Breast epithelium (tissue), 4 donors: ENCODE results near the gene AP5M1. TPM values are rescaled to one million over a fixed set of nuclear protein-coding genes. Genes with fewer than 3 reads are reported as not detected.
"Not testable (repeated sequence)": the region's sequence is repeated elsewhere in the genome, so short reads cannot be mapped to it uniquely, and the experiment has no call there.

ENCODE experiments used
- DNase-seq, 2 donors: peaks; one replicate each; pipeline ENCODE4 v3.0.0-alpha.2; 2019; ENCODE audit warnings: low spot score in 2 of 2
- H3K27ac ChIP-seq, 2 donors: fragments of 200-600 bp; sonication (generic) in 1 of 2; one replicate each; pipeline ENCODE4 v1.5.1; 2016 to 2019; ENCODE audit warnings: mild to moderate bottlenecking in 1 of 2
- H3K27me3 ChIP-seq, 2 donors: fragments of 200-600 bp; sonication (generic) in 1 of 2; one replicate each; pipeline versions ENCODE4 v1.5.1 to v1.6.0; 2017 to 2019; ENCODE audit warnings: control low read depth in 1 of 2, mild to moderate bottlenecking in 1 of 2
- H3K36me3 ChIP-seq: fragments of 200-600 bp; one replicate; pipeline ENCODE4 v1.5.1; 2019
- H3K4me1 ChIP-seq, 2 donors: fragments of 200-600 bp; sonication (generic); one replicate each; pipeline ENCODE4 v1.5.1; 2016 to 2019; ENCODE audit warnings: control low read depth in 1 of 2
- H3K4me3 ChIP-seq, 3 donors: fragments of 200-600 bp; sonication (generic); 1 replicate in 2 of 3; 2 replicates in 1 of 3; pipeline ENCODE4 v1.5.1; 2016 to 2019; ENCODE audit warnings: mild to moderate bottlenecking in 3 of 3, moderate library complexity in 2 of 3
- H3K9me3 ChIP-seq, 2 donors: fragments of 200-600 bp; sonication (generic) in 1 of 2; one replicate each; pipeline ENCODE4 v1.5.1; 2016 to 2019; ENCODE audit warnings: control low read depth in 1 of 2
- POLR2A ChIP-seq: fragments of 450-650 bp; IDR thresholded peaks from one replicate; pipeline ENCODE4 v1.6.1; 2016; ENCODE audit warnings: antibody characterized with exemption, mild to moderate bottlenecking, moderate library complexity
- POLR2AphosphoS5 ChIP-seq, 3 donors: sonication (generic); formaldehyde crosslinking; IDR thresholded peaks; one replicate each; pipeline ENCODE4 v1.6.1; 2017; ENCODE audit warnings: antibody characterized with exemption in 3 of 3
- intact Hi-C: fragments of 100-400 bp; cut with DNase I; formaldehyde crosslinking; loops from one replicate; pipeline ENCODE4 v1.15.1; 2023; ENCODE audit warnings: low total_unique reads
- total RNA-seq, 3 donors: library from RNA; depleted of rRNA; stranded (reverse); fragments of >200 nt; gene quantifications; one replicate each; pipeline ENCODE4 v1.1.0, GENCODE V29; 2016
- TF ChIP-seq, protein P1 (sequence below), 3 donors: fragments of 450-650 bp; IDR thresholded peaks; one replicate each; pipeline ENCODE4 v1.5.1; 2016 to 2017; ENCODE audit warnings: antibody characterized with exemption in 3 of 3, mild to moderate bottlenecking in 3 of 3, moderate library complexity in 3 of 3

Gene AP5M1
- total RNA-seq, 3 donors from 2014 or later: 24.6 to 33.5 (median 25.6) TPM

DNA sequence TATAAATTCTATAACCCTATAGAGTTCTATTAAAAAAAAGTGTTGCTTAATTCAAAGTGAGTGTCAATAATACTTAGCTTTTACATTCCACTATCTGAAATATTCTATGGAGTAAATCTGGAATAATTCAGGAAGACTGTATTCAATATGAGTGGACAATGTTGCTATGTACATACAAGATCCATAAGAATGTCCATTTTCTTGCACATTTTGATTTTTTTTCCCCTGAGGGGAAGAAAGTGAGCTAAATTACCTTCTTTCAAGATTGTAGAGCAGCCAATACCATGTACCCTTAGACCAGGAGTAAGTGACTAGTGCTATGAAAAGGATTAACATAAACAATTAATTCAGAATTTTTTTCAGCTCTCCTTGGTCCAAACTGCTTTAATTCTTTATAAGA lies 25.5 kb upstream of the AP5M1 start:
- no peaks in the 10 kb centered on the region for H3K9me3 ChIP-seq
- no peaks in the 10 kb centered on the region for H3K27me3 ChIP-seq
- TF ChIP-seq POLR2AphosphoS5 (IDR thresholded peaks at IDR 0.05) (no peak), POLR2A (no peak)
- TF ChIP-seq, protein P1, sequence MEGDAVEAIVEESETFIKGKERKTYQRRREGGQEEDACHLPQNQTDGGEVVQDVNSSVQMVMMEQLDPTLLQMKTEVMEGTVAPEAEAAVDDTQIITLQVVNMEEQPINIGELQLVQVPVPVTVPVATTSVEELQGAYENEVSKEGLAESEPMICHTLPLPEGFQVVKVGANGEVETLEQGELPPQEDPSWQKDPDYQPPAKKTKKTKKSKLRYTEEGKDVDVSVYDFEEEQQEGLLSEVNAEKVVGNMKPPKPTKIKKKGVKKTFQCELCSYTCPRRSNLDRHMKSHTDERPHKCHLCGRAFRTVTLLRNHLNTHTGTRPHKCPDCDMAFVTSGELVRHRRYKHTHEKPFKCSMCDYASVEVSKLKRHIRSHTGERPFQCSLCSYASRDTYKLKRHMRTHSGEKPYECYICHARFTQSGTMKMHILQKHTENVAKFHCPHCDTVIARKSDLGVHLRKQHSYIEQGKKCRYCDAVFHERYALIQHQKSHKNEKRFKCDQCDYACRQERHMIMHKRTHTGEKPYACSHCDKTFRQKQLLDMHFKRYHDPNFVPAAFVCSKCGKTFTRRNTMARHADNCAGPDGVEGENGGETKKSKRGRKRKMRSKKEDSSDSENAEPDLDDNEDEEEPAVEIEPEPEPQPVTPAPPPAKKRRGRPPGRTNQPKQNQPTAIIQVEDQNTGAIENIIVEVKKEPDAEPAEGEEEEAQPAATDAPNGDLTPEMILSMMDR (IDR thresholded peaks at IDR 0.05): no peak
- no peaks in the 10 kb centered on the region for H3K36me3 ChIP-seq
- DNase-seq: no peak
- no peak overlapping the region for H3K27ac ChIP-seq
- intact Hi-C loops: no loop called here
- no peaks in the 10 kb centered on the region for H3K4me1 ChIP-seq
- H3K4me3 ChIP-seq: no peak overlapping the region

DNA sequence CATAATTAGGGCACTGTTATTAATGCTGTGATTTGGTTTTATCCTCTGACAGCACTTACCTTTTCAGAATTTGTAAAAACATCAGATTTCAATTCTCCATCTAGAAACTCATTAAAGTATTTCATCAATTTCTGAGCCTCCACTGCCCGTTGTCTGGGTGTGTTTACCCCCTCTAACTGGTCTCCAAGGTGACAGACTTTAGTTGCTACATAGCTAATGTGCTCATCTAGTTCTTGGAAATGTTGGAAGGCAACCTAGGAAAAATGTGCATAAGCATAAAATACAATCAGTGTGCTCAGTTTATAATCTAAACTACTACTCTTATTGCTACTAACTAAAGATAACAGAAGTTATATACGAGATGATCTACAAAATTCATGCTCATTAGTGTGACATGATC lies 24.7 kb upstream of the AP5M1 start:
- intact Hi-C loops: no loop called here
- TF ChIP-seq POLR2A (no peak), POLR2AphosphoS5 (IDR thresholded peaks at IDR 0.05) (no peak)
- no peak overlapping the region for H3K4me3 ChIP-seq

DNA sequence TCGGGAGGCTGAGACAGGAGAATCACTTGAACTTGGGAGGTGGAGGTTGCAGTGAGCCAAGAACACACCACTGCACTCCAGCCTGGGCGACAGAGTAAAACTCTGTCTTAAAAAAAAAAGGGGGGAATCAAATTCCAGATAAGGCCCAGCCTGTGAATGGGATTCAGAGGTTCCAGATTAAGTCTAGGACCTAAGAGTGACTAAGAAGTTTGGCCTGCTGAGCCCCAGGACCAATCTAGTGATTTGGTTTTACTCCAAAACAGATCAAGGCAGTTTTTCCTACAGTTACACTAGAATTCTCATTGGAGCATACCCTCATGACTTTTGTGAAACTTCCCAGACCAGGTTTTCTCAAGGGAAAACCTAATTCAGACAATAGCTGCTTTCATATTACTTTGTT lies 22.8 kb upstream of the AP5M1 start:
- no peaks in the 10 kb centered on the region for H3K36me3 ChIP-seq
- DNase-seq: no peak
- H3K9me3 ChIP-seq: no peaks in the 10 kb centered on the region
- no peak overlapping the region for H3K4me3 ChIP-seq
- TF ChIP-seq POLR2AphosphoS5 (IDR thresholded peaks at IDR 0.05) (no peak), POLR2A (no peak)
- intact Hi-C loops: no loop called here
- no peak overlapping the region for H3K27ac ChIP-seq
- H3K27me3 ChIP-seq: no peaks in the 10 kb centered on the region
- no peaks in the 10 kb centered on the region for H3K4me1 ChIP-seq

More for the DNA sequence above, 24.7 kb upstream of the AP5M1 start:
- no peak overlapping the region for H3K27ac ChIP-seq
- H3K9me3 ChIP-seq: no peaks in the 10 kb centered on the region
- no peaks in the 10 kb centered on the region for H3K36me3 ChIP-seq
- no peaks in the 10 kb centered on the region for H3K27me3 ChIP-seq
- no peak for DNase-seq
- no peaks in the 10 kb centered on the region for H3K4me1 ChIP-seq

DNA sequence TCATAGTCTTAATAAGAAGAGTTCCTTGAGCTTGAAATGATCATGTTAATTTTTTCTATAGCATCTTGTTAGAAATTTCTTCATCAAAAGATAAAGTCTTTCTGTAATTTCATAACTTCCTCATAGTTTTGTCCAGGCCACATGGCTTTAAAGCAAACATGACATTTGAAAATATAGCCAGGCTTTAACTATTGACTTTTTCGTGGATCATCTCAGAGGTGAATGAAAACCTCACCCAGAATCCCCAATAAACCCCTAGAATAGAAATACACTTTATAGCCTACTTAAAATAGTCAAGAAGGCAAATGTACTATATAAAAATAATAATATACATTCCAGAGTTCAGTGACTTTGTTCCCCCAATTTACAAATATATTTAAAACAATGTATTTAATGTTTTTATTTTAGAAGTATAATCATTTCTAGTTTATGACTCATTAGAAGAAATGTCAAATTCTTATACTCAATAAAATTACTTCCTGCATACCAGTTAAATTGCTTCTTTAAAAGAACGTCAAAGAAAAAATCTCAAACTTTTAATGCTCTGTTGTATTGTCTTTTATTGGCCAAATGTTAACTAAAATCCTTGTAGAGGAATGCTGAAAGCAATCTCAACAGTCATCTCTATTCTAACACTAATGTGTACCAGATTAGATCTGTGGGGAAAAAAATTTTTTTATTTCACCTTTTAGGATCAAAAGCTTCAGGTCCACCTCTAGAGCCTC lies 21.7 kb upstream of the AP5M1 start:
- TF ChIP-seq POLR2A (no peak), POLR2AphosphoS5 (IDR thresholded peaks at IDR 0.05) (no peak)
- TF ChIP-seq, protein P1 (IDR thresholded peaks at IDR 0.05): no peak
- H3K9me3 ChIP-seq: no peaks in the 10 kb centered on the region
- no peaks in the 10 kb centered on the region for H3K4me1 ChIP-seq
- H3K4me3 ChIP-seq: no peak overlapping the region
- no peak overlapping the region for H3K27ac ChIP-seq
- no peaks in the 10 kb centered on the region for H3K27me3 ChIP-seq
- intact Hi-C loops: no loop called here
- H3K36me3 ChIP-seq: no peaks in the 10 kb centered on the region
- DNase-seq: no peak

DNA sequence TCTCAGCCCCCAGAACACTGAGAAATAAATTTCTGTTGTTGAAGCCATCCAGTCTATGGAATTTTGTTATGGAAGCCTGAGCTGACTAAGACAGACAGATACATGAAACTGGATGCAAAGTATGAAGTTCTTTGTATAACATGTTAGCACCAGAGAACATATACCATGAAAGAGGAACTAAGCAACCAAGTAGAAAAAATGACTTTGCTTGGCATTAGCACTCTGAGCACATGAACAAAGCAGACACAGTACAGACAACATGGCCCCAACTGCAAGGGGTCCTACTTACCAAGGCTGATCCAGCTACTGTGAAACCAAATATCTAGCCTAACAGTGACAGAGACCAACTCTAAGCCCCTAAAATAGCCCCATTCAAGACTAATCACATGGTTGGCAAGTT lies 13.9 kb upstream of the AP5M1 start:
- Histone ChIP-seq H3K4me3 (no peak overlapping the region), H3K27me3 (no peaks in the 10 kb centered on the region), H3K9me3 (no peaks in the 10 kb centered on the region), H3K4me1 (no peaks in the 10 kb centered on the region), H3K36me3 (no peaks in the 10 kb centered on the region), H3K27ac (no peak overlapping the region)
- DNase-seq: no peak
- intact Hi-C loops: no loop called here
- TF ChIP-seq, protein P1 (IDR thresholded peaks at IDR 0.05): no peak
- TF ChIP-seq POLR2A (no peak), POLR2AphosphoS5 (IDR thresholded peaks at IDR 0.05) (no peak)

DNA sequence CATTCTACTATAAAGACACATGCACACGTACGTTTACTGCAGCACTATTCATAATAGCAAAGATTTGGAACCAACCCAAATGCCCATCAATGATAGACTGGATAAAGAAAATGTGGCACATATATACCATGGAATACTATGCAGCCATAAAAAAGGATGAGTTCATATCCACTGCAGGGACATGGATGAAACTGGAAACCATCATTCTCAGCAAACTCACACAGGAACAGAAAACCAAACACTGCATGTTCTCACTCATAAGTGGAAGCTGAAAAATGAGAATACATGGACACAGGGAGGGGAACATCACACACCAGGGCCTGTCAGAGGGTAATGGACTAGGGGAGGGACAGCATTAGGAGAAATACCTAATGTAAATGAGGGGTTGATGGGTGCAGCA lies 10.6 kb upstream of the AP5M1 start:
- H3K36me3 ChIP-seq, H3K27ac ChIP-seq, H3K4me1 ChIP-seq, H3K4me3 ChIP-seq, H3K9me3 ChIP-seq, H3K27me3 ChIP-seq, intact Hi-C loops, DNase-seq: not testable (repeated sequence)
